ENCODE data around the gene KRT72. TPM values are rescaled to one million over a fixed set of nuclear protein-coding genes. Genes with fewer than 3 reads are reported as not detected.

KRT72 gene
- total RNA-seq, 1 experiment from 2014 or later: not detected

- no peak for DNase-seq (ENCODE audit: low spot score)
Measured at GRCh38 chr12:52542785-52543318, 58.4 kb downstream of the KRT72 start.

DNA sequence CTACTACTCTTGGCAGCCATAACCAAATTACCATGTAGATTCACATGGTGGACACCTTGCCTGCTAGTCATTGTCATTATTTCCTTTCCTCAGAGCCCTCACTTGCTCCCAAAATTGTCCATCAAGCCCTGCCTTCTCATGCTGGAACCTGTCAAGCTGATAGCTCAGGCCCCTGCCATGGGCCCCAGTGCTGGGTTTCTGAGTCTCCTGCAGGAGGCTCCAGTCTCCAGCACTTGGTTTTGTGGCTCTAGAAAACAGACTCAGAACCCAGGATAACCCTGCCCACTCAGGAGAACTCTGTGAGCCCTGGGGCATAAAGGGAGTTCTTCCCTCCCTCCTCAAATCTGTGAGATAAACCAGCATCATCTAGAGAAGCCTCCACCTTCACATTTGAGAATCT lies 59.1 kb downstream of the KRT72 start:
- no peak for DNase-seq (ENCODE audit: low spot score)

DNA sequence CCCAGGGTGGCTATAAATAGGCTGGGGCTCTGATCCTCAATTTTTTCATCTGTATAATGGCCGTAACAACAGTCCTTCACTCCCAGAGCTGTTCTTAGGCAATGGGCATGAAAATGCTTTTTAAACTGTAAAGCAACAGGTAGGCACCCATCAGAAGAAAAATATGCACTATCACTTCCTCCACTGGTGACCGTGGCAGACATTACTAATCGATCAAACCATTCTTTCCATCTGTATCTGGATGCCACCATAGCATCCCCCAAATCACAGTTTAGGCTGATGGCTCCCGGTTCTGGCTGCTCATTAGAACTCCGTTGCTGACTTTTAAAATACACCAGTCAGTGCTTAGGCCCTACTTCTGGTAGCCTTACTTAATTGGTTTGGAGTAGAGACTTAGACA lies 59.6 kb downstream of the KRT72 start:
- DNase-seq (ENCODE audit: low spot score): no peak

DNA sequence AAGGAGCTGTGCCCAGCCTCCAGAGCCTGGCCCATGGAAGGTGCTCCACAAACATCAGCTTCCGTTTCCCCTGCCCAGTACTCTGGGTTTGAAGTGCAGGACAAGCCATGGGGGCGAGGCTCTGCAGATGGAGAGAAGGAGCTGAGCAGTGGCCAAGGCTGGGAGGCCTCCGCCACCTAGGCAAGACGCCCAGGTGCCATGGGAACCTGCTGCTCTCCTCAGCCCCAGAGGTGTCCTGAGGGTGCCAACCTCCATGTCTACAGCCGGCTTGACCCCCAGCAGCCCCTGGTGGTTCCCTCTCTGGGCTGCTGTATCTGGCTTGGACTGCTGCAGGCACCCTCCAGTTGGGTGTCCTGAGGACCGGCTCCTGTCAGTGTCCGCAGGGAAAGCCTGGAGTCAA lies 60.7 kb downstream of the KRT72 start:
- DNase-seq (ENCODE audit: low spot score): no peak

- DNase-seq (ENCODE audit: low spot score): no peak
Measured at GRCh38 chr12:52539821-52540173, 61.5 kb downstream of the KRT72 start.

DNA sequence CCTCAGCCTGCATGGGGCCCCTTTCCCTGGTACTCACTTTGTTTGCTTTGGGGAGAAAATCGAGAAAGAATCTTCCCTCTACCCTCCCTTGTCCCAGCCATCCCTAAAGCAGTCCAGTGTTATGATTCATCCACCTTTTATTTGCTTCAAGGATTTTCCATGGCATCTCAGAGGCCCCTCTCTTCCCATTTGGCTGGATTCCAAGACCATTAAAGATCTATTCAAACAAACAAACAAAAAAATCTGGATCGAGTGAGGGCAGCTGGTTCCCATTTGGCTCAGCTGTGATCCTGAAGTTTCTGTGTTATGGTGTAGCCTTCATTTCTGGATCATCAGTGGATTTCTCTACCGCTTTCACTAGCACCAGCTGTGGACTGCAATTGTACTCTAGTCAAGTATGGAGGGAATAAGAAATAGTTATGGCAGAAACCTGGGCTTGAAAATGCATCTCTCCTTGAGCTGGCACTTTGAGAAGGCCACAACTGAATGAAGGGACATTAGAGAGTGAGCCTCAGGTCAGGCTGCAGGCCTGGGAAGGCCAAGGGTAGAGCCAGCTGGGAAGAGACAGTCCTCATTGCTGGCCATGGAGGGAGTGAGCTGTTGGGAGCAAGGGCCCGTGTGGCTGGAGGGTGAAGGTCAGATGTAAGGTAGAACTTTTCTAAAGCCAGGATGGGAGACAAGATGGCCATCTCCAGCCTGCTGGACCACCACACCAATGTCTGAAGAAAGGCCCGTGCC lies 62.0 kb downstream of the KRT72 start:
- peak; percentile 63 for DNase-seq (ENCODE audit: low spot score)

- DNase-seq (ENCODE audit: low spot score): no peak
Measured at GRCh38 chr12:52537101-52537500, 64.2 kb downstream of the KRT72 start.

Other genes with a start within 250 kb of the KRT72 start
- gene KRT85, start 234.0 kb downstream of the KRT72 start, total RNA-seq (2014; rRNA removed; shearing (Covaris generic)): 0.05 TPM in 1 of 2 replicates, not detected in the other
- gene KRT84, start 215.8 kb downstream of the KRT72 start, total RNA-seq (2014; rRNA removed; shearing (Covaris generic)): not detected in 2 replicates
- not detected in 2 replicates for gene KRT82, start 195.1 kb downstream of the KRT72 start, total RNA-seq (2014; rRNA removed; shearing (Covaris generic))
- gene KRT75, start 167.1 kb downstream of the KRT72 start, total RNA-seq (2014; rRNA removed; shearing (Covaris generic)): 0.07 TPM in 1 of 2 replicates, not detected in the other
- not detected in 2 replicates for gene KRT6B, start 149.3 kb downstream of the KRT72 start, total RNA-seq (2014; rRNA removed; shearing (Covaris generic))
- not detected in 2 replicates for gene KRT6C, start 127.7 kb downstream of the KRT72 start, total RNA-seq (2014; rRNA removed; shearing (Covaris generic))
- gene KRT6A, start 108.2 kb downstream of the KRT72 start, total RNA-seq (2014; rRNA removed; shearing (Covaris generic)): not detected in 2 replicates
- gene KRT5, start 81.1 kb downstream of the KRT72 start, total RNA-seq (2014; rRNA removed; shearing (Covaris generic)): 1.1 and 1.4 TPM in 2 replicates
- not detected in 2 replicates for gene KRT71, start 48.3 kb downstream of the KRT72 start, total RNA-seq (2014; rRNA removed; shearing (Covaris generic))
- gene KRT74, start 27.6 kb downstream of the KRT72 start, total RNA-seq (2014; rRNA removed; shearing (Covaris generic)): 0.43 TPM in 1 of 2 replicates, not detected in the other
- gene KRT73, start 17.1 kb upstream of the KRT72 start, total RNA-seq (2014; rRNA removed; shearing (Covaris generic)): not detected in 2 replicates
- not detected in 2 replicates for gene KRT2, start 50.7 kb upstream of the KRT72 start, total RNA-seq (2014; rRNA removed; shearing (Covaris generic))
- not detected in 2 replicates for gene KRT1, start 78.9 kb upstream of the KRT72 start, total RNA-seq (2014; rRNA removed; shearing (Covaris generic))
- gene KRT77, start 102.1 kb upstream of the KRT72 start, total RNA-seq (2014; rRNA removed; shearing (Covaris generic)): not detected in 2 replicates
- not detected in 2 replicates for gene KRT76, start 175.9 kb upstream of the KRT72 start, total RNA-seq (2014; rRNA removed; shearing (Covaris generic))
- gene KRT3, start 194.7 kb upstream of the KRT72 start, total RNA-seq (2014; rRNA removed; shearing (Covaris generic)): not detected in 2 replicates
- 0.07 TPM in 1 of 2 replicates, not detected in the other for gene KRT4, start 212.7 kb upstream of the KRT72 start, total RNA-seq (2014; rRNA removed; shearing (Covaris generic))
- 0.26 and 0.33 TPM in 2 replicates for gene KRT79, start 232.8 kb upstream of the KRT72 start, total RNA-seq (2014; rRNA removed; shearing (Covaris generic))
- not detected in 2 replicates for gene KRT78, start 247.5 kb upstream of the KRT72 start, total RNA-seq (2014; rRNA removed; shearing (Covaris generic))